Activated naive CD8-positive, alpha-beta T cell (primary cell): ENCODE data around the gene FBXO21.
A peak's percentile ranks its signal among the peaks of the same experiment; 100 is the strongest.
"Not testable (repeated sequence)": the region's sequence is repeated elsewhere in the genome, so short reads cannot be mapped to it uniquely, and the experiment has no call there.

Experiments used
- H3K27ac Mint-ChIP-seq: one replicate; pipeline ENCODE4 v1.8.0; 2021; ENCODE audit warnings: mixed read lengths
- H3K27me3 Mint-ChIP-seq: one replicate; pipeline ENCODE4 v1.8.0; 2021; ENCODE audit warnings: mixed read lengths
- H3K36me3 Mint-ChIP-seq: one replicate; pipeline ENCODE4 v1.8.0; 2021; ENCODE audit warnings: mixed read lengths
- H3K4me1 Mint-ChIP-seq: one replicate; pipeline ENCODE4 v1.8.0; 2021; ENCODE audit warnings: low read depth, mixed read lengths
- H3K4me3 Mint-ChIP-seq: one replicate; pipeline ENCODE4 v1.8.0; 2021; ENCODE audit warnings: mild to moderate bottlenecking, mixed read lengths
- H3K9me3 Mint-ChIP-seq: one replicate; pipeline ENCODE4 v1.8.0; 2021; ENCODE audit warnings: low read depth, mixed read lengths

Gene FBXO21

DNA sequence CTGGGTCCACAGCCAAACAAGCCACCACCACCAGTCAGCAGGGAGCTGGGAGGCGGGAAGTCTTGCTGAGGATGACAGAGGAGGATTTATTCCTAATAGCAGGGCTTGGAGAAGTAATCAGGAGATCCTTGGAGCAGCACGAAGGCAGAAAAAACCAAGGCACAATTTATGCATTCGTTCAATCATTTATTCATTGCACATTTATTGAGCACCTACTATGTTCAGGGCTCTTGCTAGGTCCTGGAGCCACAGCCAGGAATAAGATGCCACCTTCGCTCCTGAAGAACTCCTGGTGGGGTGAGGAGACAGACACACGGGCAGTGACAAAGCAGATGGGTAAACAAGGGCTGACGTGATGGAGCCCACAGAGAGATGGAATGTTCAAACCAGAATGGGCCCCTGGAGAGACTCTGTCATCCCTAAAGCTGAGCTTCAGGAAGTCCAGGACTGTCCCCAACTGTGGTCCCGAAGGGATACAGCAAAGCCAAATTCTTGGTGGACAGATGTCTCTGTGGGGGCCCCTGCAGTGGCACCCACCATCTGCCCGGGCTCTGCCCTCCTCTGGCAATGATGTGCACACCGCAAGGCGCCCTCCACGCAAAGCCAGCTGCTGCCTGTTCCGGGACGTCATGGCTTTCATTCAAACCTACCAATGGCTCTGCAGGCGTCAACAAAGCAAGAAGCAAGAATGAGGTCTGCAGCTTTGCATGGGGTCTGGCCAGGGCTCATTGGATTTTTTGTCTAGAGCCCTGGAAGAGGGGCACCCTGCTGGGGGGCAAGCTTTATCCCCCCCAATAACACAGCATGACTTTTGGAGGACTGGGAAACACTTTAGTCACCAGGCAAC lies 88.1 kb downstream of the FBXO21 start:
- Mint-ChIP-seq H3K27ac (no peak overlapping the region), H3K9me3 (no peaks in the 10 kb centered on the region), H3K36me3 (no peaks in the 10 kb centered on the region), H3K27me3 (no peaks in the 10 kb centered on the region), H3K4me1 (peaks cover 14% of the 10 kb centered on the region), H3K4me3 (no peak overlapping the region)

- Mint-ChIP-seq H3K4me1 (peaks cover 13% of the 10 kb centered on the region), H3K27ac (no peak overlapping the region), H3K4me3 (no peak overlapping the region), H3K36me3 (no peaks in the 10 kb centered on the region), H3K27me3 (peaks cover 9% of the 10 kb centered on the region), H3K9me3 (no peaks in the 10 kb centered on the region)
These were observed 89.2 kb downstream of the FBXO21 start for GRCh38 chr12:117100851-117101673.

DNA sequence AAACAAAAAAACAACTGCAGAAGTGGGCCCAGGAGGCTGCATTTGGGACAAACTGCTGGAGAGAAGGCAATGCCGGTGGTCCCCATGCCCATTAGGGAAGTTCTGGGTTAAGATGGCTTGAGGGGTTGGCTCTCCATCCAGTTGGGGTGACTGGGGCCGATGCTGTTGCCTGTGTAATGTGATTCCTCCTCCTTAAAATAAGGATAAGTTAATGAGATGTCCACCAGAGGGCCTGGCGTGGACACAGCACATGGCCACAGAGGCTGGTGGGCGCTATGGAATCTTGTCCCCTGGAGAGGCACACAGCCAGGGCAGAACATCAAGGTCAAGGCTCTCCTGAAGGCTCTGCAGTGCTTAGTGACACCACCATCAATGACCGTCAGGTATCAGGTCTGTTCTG lies 90.0 kb downstream of the FBXO21 start:
- H3K9me3 Mint-ChIP-seq = no peaks in the 10 kb centered on the region
- H3K27ac Mint-ChIP-seq = no peak overlapping the region
- peaks cover 9% of the 10 kb centered on the region for H3K27me3 Mint-ChIP-seq
- H3K36me3 Mint-ChIP-seq = no peaks in the 10 kb centered on the region
- peak overlapping the region; percentile 83 for H3K4me3 Mint-ChIP-seq
- H3K4me1 Mint-ChIP-seq = peaks cover 9% of the 10 kb centered on the region

- Mint-ChIP-seq H3K36me3 (no peaks in the 10 kb centered on the region), H3K4me1 (peaks cover 9% of the 10 kb centered on the region), H3K9me3 (no peaks in the 10 kb centered on the region), H3K27ac (no peak overlapping the region), H3K27me3 (peaks cover 9% of the 10 kb centered on the region), H3K4me3 (peak overlapping the region; percentile 87)
These were observed 91.7 kb downstream of the FBXO21 start for GRCh38 chr12:117098361-117099217.

- no peaks in the 10 kb centered on the region for H3K36me3 Mint-ChIP-seq
- H3K4me3 Mint-ChIP-seq = peak overlapping the region; percentile 87
- H3K27me3 Mint-ChIP-seq = peaks cover 9% of the 10 kb centered on the region
- peaks cover 9% of the 10 kb centered on the region for H3K4me1 Mint-ChIP-seq
- H3K27ac Mint-ChIP-seq = no peak overlapping the region
- H3K9me3 Mint-ChIP-seq = no peaks in the 10 kb centered on the region
These were observed 92.3 kb downstream of the FBXO21 start for GRCh38 chr12:117098024-117098360.

- Mint-ChIP-seq H3K27ac (no peak overlapping the region), H3K36me3 (no peaks in the 10 kb centered on the region), H3K4me3 (peak overlapping the region; percentile 87), H3K9me3 (no peaks in the 10 kb centered on the region), H3K27me3 (peaks cover 9% of the 10 kb centered on the region), H3K4me1 (peaks cover 9% of the 10 kb centered on the region)
These were observed 93.1 kb downstream of the FBXO21 start for GRCh38 chr12:117097159-117097558.

DNA sequence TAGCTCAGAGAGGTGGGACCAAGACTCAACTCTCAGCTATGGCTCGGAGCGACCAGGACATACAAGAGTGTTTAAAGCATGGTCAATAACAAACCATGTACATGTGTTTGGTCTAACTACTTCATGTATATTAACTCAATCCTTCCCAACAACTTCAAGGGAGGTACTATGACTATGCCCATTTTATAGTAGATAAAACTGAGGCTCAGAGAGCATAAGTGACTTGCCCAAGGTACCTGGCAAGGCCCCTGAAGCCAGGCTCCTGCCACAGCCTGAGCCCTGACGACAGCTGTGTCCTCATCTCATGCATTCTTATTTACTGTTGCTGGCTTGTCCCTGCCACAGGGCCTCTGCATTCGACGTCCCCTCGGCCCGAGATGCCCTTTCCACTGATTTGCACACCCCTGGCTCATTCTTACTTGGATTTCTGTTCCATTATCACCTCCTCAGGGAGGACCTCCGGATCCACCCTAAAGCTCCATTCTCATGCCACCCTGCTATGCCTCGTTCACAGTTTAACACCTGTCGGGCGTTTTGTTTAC lies 93.7 kb downstream of the FBXO21 start:
- Mint-ChIP-seq H3K27ac (no peak overlapping the region), H3K36me3 (no peaks in the 10 kb centered on the region), H3K9me3 (no peaks in the 10 kb centered on the region), H3K27me3 (peaks cover 9% of the 10 kb centered on the region), H3K4me3 (no peak overlapping the region), H3K4me1 (peaks cover 9% of the 10 kb centered on the region)

- H3K27me3 Mint-ChIP-seq, H3K4me1 Mint-ChIP-seq, H3K4me3 Mint-ChIP-seq: not testable (repeated sequence)
These were observed 95.1 kb downstream of the FBXO21 start for GRCh38 chr12:117095191-117095590.

GRCh38 chr12:117093918-117094630 lies 96.2 kb downstream of the FBXO21 start:
- H3K9me3 Mint-ChIP-seq = peaks cover 9% of the 10 kb centered on the region
- peaks cover 4% of the 10 kb centered on the region for H3K36me3 Mint-ChIP-seq
- H3K4me1 Mint-ChIP-seq = peaks cover 7% of the 10 kb centered on the region
- no peak overlapping the region for H3K27ac Mint-ChIP-seq
- no peak overlapping the region for H3K4me3 Mint-ChIP-seq
- peaks cover 9% of the 10 kb centered on the region for H3K27me3 Mint-ChIP-seq

More at GRCh38 chr12:117095191-117095590, 95.1 kb downstream of the FBXO21 start:
- not testable (repeated sequence) for H3K36me3 Mint-ChIP-seq, H3K27ac Mint-ChIP-seq, H3K9me3 Mint-ChIP-seq

DNA sequence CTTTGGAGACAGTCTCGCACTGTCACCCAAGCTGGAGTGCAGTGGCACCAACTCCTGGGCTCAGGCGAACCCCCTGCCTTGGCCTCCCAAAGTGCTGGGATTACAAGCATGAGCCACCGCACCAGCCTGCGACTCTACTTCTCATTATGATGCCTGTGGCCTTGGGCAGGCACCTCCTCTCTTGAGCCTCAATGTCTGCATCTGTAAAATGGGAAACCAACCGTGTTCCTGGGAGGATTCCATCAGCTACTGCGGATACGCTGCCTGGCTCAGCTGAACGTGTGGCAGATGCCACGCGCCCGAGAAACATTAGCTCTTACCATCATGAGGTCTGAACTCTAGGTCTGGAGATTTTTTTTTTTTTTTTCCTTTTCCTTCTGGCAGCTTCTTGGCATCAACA lies 96.8 kb downstream of the FBXO21 start:
- Mint-ChIP-seq H3K9me3 (peaks cover 9% of the 10 kb centered on the region), H3K4me1 (peaks cover 7% of the 10 kb centered on the region), H3K27ac (no peak overlapping the region), H3K4me3 (no peak overlapping the region), H3K36me3 (peaks cover 4% of the 10 kb centered on the region), H3K27me3 (peaks cover 9% of the 10 kb centered on the region)

GRCh38 chr12:117092886-117093285 lies 97.4 kb downstream of the FBXO21 start:
- H3K27ac Mint-ChIP-seq = no peak overlapping the region
- peaks cover 5% of the 10 kb centered on the region for H3K4me1 Mint-ChIP-seq
- peaks cover 9% of the 10 kb centered on the region for H3K27me3 Mint-ChIP-seq
- H3K36me3 Mint-ChIP-seq = peaks cover 4% of the 10 kb centered on the region
- H3K4me3 Mint-ChIP-seq = no peak overlapping the region
- H3K9me3 Mint-ChIP-seq = peaks cover 9% of the 10 kb centered on the region

- no peak overlapping the region for H3K27ac Mint-ChIP-seq
- peaks cover 9% of the 10 kb centered on the region for H3K27me3 Mint-ChIP-seq
- H3K4me1 Mint-ChIP-seq = peaks cover 3% of the 10 kb centered on the region
- peaks cover 4% of the 10 kb centered on the region for H3K36me3 Mint-ChIP-seq
- no peak overlapping the region for H3K4me3 Mint-ChIP-seq
- H3K9me3 Mint-ChIP-seq = peaks cover 9% of the 10 kb centered on the region
These were observed 97.8 kb downstream of the FBXO21 start for GRCh38 chr12:117092511-117092780.
